GM12872 (cell line): ENCODE data around the gene ETFA.

Experiments
- TF ChIP-seq, protein P1 (sequence below): IDR thresholded peaks from 3 replicates; pipeline ENCODE4 v1.5.1; 2011; ENCODE audit warnings: low read depth, mild to moderate bottlenecking, low read length, moderate library complexity; ENCODE audit not compliant: insufficient read depth

ETFA gene

DNA sequence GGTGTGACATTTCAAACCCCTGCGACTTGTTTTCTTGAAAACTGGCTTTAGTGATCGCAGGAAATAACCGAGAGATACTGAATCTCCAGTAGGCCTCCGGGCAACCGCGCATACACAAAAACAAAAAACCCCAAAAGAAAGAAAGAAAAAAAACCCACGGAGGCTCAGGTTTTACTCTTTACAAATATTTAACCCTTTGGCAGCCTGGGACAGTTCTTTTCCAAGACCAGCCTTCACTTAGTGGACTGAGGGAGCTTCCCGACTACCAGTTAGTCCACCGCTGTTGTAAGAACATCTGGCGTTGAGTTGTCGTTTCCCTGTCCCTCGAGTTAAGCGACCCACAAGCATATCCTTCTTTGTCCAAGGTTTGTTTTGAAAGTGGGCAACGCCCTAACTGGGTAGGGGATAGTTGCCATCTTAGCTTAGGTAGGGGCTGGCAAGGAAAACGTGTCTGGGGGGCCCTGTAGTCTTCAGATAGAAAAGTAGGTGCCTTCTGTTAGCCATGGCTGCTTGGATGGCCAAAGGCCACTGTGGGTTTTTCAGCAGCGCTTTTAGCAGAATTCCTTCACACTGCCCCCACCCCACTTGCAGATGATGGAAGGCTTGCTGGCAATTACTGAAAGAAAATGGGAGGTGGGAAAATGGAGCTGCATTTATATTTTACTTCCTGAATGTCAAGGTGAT lies 32.2 kb upstream of the ETFA start:
- TF ChIP-seq, protein P1, sequence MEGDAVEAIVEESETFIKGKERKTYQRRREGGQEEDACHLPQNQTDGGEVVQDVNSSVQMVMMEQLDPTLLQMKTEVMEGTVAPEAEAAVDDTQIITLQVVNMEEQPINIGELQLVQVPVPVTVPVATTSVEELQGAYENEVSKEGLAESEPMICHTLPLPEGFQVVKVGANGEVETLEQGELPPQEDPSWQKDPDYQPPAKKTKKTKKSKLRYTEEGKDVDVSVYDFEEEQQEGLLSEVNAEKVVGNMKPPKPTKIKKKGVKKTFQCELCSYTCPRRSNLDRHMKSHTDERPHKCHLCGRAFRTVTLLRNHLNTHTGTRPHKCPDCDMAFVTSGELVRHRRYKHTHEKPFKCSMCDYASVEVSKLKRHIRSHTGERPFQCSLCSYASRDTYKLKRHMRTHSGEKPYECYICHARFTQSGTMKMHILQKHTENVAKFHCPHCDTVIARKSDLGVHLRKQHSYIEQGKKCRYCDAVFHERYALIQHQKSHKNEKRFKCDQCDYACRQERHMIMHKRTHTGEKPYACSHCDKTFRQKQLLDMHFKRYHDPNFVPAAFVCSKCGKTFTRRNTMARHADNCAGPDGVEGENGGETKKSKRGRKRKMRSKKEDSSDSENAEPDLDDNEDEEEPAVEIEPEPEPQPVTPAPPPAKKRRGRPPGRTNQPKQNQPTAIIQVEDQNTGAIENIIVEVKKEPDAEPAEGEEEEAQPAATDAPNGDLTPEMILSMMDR, result no peak

DNA sequence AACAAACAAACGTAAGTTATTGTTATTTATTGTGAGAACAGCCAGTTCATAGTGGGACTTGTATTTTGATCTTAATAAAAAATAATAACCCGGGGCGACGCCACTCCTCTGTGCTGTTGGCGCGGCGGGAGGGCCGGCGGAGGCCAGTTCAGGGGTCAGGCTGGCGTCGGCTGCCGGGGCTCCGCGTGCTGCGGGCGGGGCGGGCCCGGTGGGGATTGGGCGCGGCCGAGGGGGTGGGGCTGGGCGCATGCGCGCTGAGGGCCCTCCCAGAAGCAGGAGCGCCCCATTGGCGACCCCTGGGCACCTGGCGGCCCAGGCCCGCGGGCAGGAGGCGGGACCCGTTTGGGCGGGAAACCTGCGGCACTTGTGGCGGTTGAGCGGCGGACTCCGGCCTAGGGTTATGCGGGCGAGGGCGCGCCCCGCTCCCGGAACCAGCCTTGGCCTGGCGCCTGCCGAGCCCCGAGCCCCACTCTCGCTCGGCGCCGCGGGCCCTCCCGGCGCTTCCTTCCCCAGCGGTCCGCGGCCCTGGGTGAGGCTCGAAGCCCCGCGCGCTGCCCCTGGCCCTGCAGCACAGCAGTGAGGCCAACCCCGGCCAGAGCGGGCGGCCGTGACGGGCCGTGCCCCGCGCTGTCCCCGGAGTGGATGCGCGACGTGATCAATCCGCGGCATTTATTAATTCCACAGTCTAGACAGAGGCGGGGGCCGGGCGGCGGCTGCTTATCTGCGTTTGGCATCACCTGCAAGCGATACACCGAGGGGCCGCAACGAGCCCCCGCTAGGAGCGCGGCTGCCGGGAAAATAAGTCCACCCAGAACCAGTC lies 31.3 kb upstream of the ETFA start:
- TF ChIP-seq, protein P1, result no peak

DNA sequence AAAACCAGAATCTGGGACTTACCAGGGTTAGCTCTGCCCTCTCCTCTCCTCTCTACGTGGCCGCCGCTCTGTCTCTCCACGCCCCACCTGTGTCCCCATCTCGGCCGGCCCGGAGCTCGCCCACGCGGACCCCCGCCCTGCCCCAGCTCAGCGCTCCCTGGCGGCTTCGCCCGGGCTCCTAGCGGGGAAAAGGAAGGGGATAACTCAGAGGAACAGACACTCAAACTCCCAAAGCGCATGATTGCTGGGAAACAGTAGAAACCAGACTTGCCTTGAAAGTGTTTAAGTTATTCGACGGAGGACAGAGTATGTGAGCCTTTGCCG lies 30.8 kb upstream of the ETFA start:
- TF ChIP-seq, protein P1, result no peak

DNA sequence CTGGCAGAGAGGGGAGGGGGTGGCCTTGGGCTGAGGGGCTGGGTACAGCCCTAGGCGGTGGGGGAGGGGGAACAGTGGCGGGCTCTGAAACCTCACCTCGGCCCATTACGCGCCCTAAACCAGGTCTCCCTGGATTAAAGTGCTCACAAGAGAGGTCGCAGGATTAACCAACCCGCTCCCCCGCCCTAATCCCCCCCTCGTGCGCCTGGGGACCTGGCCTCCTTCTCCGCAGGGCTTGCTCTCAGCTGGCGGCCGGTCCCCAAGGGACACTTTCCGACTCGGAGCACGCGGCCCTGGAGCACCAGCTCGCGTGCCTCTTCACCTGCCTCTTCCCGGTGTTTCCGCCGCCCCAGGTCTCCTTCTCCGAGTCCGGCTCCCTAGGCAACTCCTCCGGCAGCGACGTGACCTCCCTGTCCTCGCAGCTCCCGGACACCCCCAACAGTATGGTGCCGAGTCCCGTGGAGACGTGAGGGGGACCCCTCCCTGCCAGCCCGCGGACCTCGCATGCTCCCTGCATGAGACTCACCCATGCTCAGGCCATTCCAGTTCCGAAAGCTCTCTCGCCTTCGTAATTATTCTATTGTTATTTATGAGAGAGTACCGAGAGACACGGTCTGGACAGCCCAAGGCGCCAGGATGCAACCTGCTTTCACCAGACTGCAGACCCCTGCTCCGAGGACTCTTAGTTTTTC lies 30.2 kb upstream of the ETFA start:
- TF ChIP-seq, protein P1, result no peak

DNA sequence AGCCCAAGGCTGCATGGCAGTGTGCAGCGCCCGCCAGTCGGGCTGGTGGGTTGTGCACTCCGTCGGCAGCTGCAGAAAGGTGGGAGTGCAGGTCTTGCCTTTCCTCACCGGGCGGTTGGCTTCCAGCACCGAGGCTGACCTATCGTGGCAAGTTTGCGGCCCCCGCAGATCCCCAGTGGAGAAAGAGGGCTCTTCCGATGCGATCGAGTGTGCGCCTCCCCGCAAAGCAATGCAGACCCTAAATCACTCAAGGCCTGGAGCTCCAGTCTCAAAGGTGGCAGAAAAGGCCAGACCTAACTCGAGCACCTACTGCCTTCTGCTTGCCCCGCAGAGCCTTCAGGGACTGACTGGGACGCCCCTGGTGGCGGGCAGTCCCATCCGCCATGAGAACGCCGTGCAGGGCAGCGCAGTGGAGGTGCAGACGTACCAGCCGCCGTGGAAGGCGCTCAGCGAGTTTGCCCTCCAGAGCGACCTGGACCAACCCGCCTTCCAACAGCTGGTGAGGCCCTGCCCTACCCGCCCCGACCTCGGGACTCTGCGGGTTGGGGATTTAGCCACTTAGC lies 29.6 kb upstream of the ETFA start:
- TF ChIP-seq, protein P1, result peak; percentile 73

DNA sequence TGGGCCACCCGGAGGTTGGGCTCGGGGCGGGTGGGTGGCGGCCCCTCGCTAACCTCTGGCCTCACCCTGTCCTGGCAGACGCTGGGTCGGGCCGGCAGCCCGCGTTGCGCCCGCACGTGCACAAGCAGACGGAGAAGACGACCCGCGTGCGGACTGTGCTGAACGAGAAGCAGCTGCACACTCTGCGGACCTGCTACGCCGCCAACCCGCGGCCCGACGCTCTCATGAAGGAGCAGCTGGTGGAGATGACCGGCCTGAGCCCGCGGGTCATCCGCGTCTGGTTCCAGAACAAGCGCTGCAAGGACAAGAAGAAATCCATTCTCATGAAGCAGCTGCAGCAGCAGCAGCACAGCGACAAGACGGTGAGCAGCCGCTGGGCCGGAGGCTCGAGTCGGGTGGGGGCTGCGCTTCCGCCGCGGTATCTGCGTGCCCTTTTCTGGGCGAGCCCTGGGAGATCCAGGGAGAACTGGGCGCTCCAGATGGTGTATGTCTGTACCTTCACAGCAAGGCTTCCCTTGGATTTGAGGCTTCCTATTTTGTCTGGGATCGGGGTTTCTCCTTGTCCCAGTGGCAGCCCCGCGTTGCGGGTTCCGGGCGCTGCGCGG lies 29.0 kb upstream of the ETFA start:
- TF ChIP-seq, protein P1, result no peak
